ENCODE results near the gene CAMSAP3. TPM values are rescaled to one million over a fixed set of nuclear protein-coding genes. Genes with fewer than 3 reads are reported as not detected.

CAMSAP3 gene
- total RNA-seq, 3 donors from 2014 or later: 5.6 to 14.2 TPM; not detected in 1

DNA sequence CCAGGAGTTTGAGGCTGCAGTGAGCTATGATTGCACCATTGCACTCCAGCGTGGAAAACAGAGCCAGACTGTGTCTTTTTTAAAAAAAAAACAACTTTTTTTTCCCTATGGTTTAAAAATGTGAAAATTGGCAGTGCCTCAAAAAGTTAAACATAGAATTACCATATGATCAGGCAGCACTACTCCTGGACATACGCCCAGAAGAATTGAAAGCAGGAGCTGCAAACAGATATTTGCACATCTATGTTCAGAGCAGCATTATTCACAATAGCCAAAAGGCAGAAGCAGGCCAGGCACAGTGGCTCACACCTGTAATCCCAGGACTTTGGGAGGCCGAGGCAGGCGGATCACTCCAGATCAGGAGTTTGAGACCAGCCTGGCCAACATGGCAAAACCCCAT is 69.4 kb downstream of the CAMSAP3 start:
- no peak for DNase-seq (ENCODE audit: low spot score in 2 of 2)
- Histone ChIP-seq H3K27me3 (peaks cover 0 to 12% of the 10 kb centered on the region in 2 donors), H3K36me3 (no peaks in the 10 kb centered on the region), H3K27ac (no peak overlapping the region), H3K9me3 (no peaks in the 10 kb centered on the region), H3K4me1 (no peaks in the 10 kb centered on the region), H3K4me3 (no peak overlapping the region)
- intact Hi-C loops (cut with DNase I; ENCODE audit: low total_unique reads): no loop called here
- TF ChIP-seq POLR2A (IDR thresholded peaks at IDR 0.05) (no peak), POLR2AphosphoS5 (IDR thresholded peaks at IDR 0.05) (no peak)
- TF ChIP-seq, protein P1, sequence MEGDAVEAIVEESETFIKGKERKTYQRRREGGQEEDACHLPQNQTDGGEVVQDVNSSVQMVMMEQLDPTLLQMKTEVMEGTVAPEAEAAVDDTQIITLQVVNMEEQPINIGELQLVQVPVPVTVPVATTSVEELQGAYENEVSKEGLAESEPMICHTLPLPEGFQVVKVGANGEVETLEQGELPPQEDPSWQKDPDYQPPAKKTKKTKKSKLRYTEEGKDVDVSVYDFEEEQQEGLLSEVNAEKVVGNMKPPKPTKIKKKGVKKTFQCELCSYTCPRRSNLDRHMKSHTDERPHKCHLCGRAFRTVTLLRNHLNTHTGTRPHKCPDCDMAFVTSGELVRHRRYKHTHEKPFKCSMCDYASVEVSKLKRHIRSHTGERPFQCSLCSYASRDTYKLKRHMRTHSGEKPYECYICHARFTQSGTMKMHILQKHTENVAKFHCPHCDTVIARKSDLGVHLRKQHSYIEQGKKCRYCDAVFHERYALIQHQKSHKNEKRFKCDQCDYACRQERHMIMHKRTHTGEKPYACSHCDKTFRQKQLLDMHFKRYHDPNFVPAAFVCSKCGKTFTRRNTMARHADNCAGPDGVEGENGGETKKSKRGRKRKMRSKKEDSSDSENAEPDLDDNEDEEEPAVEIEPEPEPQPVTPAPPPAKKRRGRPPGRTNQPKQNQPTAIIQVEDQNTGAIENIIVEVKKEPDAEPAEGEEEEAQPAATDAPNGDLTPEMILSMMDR (IDR thresholded peaks at IDR 0.05): no peak

Other genes with a start within 250 kb of the CAMSAP3 start
- gene ARHGEF18, start 246.9 kb upstream of the CAMSAP3 start, total RNA-seq: 10 to 100 TPM; 16.8 to 23.3 (median 22.9) TPM
- 1 to 10 TPM; 5.4 to 9.8 (median 7.2) TPM for gene PEX11G, start 106.8 kb upstream of the CAMSAP3 start, total RNA-seq
- gene ZNF358, start 79.8 kb upstream of the CAMSAP3 start, total RNA-seq: 10 to 100 TPM; 34.0 to 65.3 (median 34.7) TPM
- 10 to 100 TPM; 11.5 to 35.2 (median 16.4) TPM for gene MCOLN1, start 73.2 kb upstream of the CAMSAP3 start, total RNA-seq
- 10 to 100 TPM; 35.8 to 56.4 (median 45.8) TPM for gene PNPLA6, start 60.1 kb upstream of the CAMSAP3 start, total RNA-seq
- 10 to 100 TPM; 41.3 to 49.0 (median 41.9) TPM for gene XAB2, start 33.7 kb downstream of the CAMSAP3 start, total RNA-seq
- 10 to 100 TPM; 23.7 to 40.4 (median 33.1) TPM for gene PET100, start 33.9 kb downstream of the CAMSAP3 start, total RNA-seq
- 1 to 10 TPM in 2 of 3 donors, not detected in 1; 4.9 to 6.7 TPM for gene PCP2, start 37.9 kb downstream of the CAMSAP3 start, total RNA-seq
- 10 to 100 TPM; 15.4 to 55.3 (median 37.0) TPM for gene STXBP2, start 41.2 kb downstream of the CAMSAP3 start, total RNA-seq
- not detected for gene RETN, start 73.2 kb downstream of the CAMSAP3 start, total RNA-seq
- gene MCEMP1, start 81.2 kb downstream of the CAMSAP3 start, total RNA-seq: 1 to 10 TPM in 2 of 3 donors, not detected in 1; 1.0 to 2.4 TPM
- gene TRAPPC5, start 85.0 kb downstream of the CAMSAP3 start, total RNA-seq: 10 to 100 TPM; 34.7 to 84.0 (median 62.6) TPM
- under 1 TPM in 2 of 3 donors, not detected in 1; 0.29 to 0.48 TPM for gene FCER2, start 106.3 kb downstream of the CAMSAP3 start, total RNA-seq
- 1 to 10 TPM in 2 of 3 donors, not detected in 1; 1.3 to 3.7 TPM for gene CLEC4G, start 136.2 kb downstream of the CAMSAP3 start, total RNA-seq
- gene CD209, start 151.7 kb downstream of the CAMSAP3 start, total RNA-seq: 1 to 10 TPM; 2.3 to 9.8 (median 2.6) TPM
- gene CLEC4M, start 167.4 kb downstream of the CAMSAP3 start, total RNA-seq: 1 to 10 TPM in 1 of 3 donors, not detected in 2; 1.3 TPM
- gene EVI5L, start 234.4 kb downstream of the CAMSAP3 start, total RNA-seq: 10 to 100 TPM in 1 of 3 donors, 1 to 10 TPM in 2; 7.5 to 12.5 (median 9.2) TPM